Keratinocyte (primary cell): ENCODE measurements around the gene CMBL.

Experiments
- EZH2 ChIP-seq: IDR thresholded peaks from one replicate; pipeline ENCODE4 v1.6.1; 2012; ENCODE audit warnings: inconsistent platforms, mild to moderate bottlenecking, low read length, moderate library complexity
- TF ChIP-seq, protein P1 (sequence below), 3 experiments: IDR thresholded peaks in 1 of 3; conservative IDR thresholded peaks in 1 of 3; optimal IDR thresholded peaks in 1 of 3; 2 replicates in 2 of 3; 3 replicates in 1 of 3; pipeline versions ENCODE3 to v1.5.1; 2011; ENCODE audit warnings: low read length in 3 of 3, mild to moderate bottlenecking in 3 of 3, moderate library complexity in 2 of 3, control low read depth in 1 of 3, inconsistent platforms in 1 of 3; ENCODE audit not compliant: insufficient read depth in 2 of 3; ENCODE audit errors: extremely low read depth in 1 of 3

DNA sequence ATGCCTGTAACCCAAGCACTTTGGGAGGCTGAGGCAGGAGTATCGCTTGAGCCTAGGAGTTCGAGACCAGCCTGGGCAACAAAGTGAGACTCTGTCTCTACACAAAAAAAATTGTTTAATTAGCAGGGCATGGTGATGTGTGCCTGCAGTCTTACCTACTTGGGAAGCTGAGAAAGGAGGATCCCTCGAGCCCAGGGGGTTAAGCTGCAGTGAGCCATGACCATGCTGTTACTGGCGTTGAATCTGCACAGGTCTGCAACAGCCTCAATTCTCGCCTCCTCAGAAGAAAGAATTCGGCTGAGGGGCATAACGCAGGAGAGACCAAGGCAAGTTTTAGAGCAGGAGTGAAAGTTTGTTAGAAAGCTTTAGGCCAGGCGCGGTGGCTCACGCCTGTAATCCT is 39.6 kb downstream of the CMBL start:
- no peak for TF ChIP-seq EZH2
- TF ChIP-seq, protein P1, sequence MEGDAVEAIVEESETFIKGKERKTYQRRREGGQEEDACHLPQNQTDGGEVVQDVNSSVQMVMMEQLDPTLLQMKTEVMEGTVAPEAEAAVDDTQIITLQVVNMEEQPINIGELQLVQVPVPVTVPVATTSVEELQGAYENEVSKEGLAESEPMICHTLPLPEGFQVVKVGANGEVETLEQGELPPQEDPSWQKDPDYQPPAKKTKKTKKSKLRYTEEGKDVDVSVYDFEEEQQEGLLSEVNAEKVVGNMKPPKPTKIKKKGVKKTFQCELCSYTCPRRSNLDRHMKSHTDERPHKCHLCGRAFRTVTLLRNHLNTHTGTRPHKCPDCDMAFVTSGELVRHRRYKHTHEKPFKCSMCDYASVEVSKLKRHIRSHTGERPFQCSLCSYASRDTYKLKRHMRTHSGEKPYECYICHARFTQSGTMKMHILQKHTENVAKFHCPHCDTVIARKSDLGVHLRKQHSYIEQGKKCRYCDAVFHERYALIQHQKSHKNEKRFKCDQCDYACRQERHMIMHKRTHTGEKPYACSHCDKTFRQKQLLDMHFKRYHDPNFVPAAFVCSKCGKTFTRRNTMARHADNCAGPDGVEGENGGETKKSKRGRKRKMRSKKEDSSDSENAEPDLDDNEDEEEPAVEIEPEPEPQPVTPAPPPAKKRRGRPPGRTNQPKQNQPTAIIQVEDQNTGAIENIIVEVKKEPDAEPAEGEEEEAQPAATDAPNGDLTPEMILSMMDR (optimal IDR thresholded peaks at IDR 0.05 in 1 of 3, IDR thresholded peaks at IDR 0.05 in 1 of 3, conservative IDR thresholded peaks at IDR 0.05 in 1 of 3; ENCODE audit: extremely low read depth in 1 of 3, insufficient read depth in 2 of 3, low read length in 3 of 3) = no peak
